Measurements from ENCODE around the gene PPP2R1A. TPM values are rescaled to one million over a fixed set of nuclear protein-coding genes. Genes with fewer than 3 reads are reported as not detected.
"Not testable (repeated sequence)": the region's sequence is repeated elsewhere in the genome, so short reads cannot be mapped to it uniquely, and the experiment has no call there.

The PPP2R1A gene
- total RNA-seq, 1 experiment from 2014 or later: 266 TPM

- peaks cover 48 to 62% of the 10 kb centered on the region in 2 experiments for H3K36me3 ChIP-seq (ENCODE audit: control insufficient read depth in 1 of 2, insufficient read depth in 2 of 2, low read length in 2 of 2)
- 0 out of 2 replicates have a peak, but pooled peaks cover 7% of the 10 kb centered on the region for H4K20me1 ChIP-seq (ENCODE audit: insufficient read depth)
- no peak overlapping the region for H3K4me2 ChIP-seq (ENCODE audit: low read length)
- no peaks in the 10 kb centered on the region for H3K27me3 ChIP-seq (ENCODE audit: insufficient read depth, low read length)
- no peak overlapping the region for H3K4me3 ChIP-seq (replicated peaks in 1 of 2; ENCODE audit: low read depth in 1 of 2, low read length in 2 of 2)
- DNase-seq (ENCODE audit: low read depth, low spot score): no peak
- BruUV-seq (replicated peaks): no TSS peak
- intact Hi-C loops (cut with micrococcal nuclease): no loop called here
- no peak overlapping the region for H3K9ac ChIP-seq (ENCODE audit: low read length)
- no peaks in the 10 kb centered on the region for H3K9me3 ChIP-seq (ENCODE audit: control insufficient read depth in 1 of 2, insufficient read depth in 1 of 2, low read depth in 1 of 2, low read length in 2 of 2)
- H2AFZ ChIP-seq (ENCODE audit: low read depth, low read length, poor library complexity, severe bottlenecking): no peak overlapping the region
- no peak for TF ChIP-seq EZH2 (IDR thresholded peaks at IDR 0.05)
- no peak for TF ChIP-seq YY1 (IDR thresholded peaks at IDR 0.05; ENCODE audit: extremely low read depth, insufficient replicate concordance, low read depth, low read length)
- TF ChIP-seq SIN3A (IDR thresholded peaks at IDR 0.05; ENCODE audit: low read depth): no peak
- no peak for TF ChIP-seq EGR1 (IDR thresholded peaks at IDR 0.05; ENCODE audit: low read depth)
- no peak for TF ChIP-seq ATF3 (IDR thresholded peaks at IDR 0.05)
- peaks cover 98% of the 10 kb centered on the region for H3K79me2 ChIP-seq (ENCODE audit: insufficient read depth, low read length)
- H3K4me1 ChIP-seq (ENCODE audit: control insufficient read depth in 1 of 2, insufficient read depth in 2 of 2, low read length in 2 of 2): peaks cover 0 to 6% of the 10 kb centered on the region in 2 experiments; a peak in 1 of 4 replicates
- H3K9me2 ChIP-seq (ENCODE audit: insufficient read depth): no peaks in the 10 kb centered on the region
- ChIA-PET POLR2A (no interaction called here), RAD21 (ENCODE audit: low non-redundant PET in 1 of 2, low total read pairs in 2 of 2, uncharacterized antibody in 2 of 2, unreplicated experiment in 2 of 2) (no interaction called here), CTCF (no interaction called here)
- H3K27ac ChIP-seq (ENCODE audit: low read depth, low read length): no peak overlapping the region
- ATAC-seq: no peak
These were observed 10.2 kb downstream of the PPP2R1A start for GRCh38 chr19:52200044-52200443.

DNA sequence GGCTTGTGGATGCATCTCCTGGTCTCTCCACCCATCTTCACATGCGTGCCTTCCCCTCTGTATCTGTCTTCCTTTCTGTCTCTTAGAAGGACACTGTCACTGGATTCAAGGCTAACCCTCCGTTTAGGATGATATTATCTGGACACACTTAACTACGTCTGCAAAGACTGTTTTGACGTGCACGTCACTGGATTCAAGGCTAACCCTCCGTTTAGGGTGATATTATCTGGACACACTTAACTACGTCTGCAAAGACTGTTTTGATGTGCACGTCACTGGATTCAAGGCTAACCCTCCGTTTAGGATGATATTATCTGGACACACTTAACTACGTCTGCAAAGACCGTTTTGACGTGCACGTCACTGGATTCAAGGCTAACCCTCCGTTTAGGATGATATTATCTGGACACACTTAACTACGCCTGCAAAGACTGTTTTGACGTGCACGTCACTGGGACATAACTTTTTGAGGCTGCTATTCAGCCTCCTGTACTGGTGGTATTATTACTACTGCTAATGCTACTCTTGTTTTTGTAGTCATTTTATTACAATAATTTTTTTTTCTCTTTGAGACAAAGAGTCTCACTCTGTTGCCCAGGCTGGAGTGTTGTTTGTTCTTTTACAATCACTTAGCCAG, 11.0 kb downstream of the PPP2R1A start:
- H3K27me3 ChIP-seq (ENCODE audit: insufficient read depth, low read length); H2AFZ ChIP-seq (ENCODE audit: low read depth, low read length, poor library complexity, severe bottlenecking); H3K4me1 ChIP-seq (ENCODE audit: control insufficient read depth in 1 of 2, insufficient read depth in 2 of 2, low read length in 2 of 2); H3K4me2 ChIP-seq (ENCODE audit: low read length); POLR2A ChIA-PET; H4K20me1 ChIP-seq (ENCODE audit: insufficient read depth); ATAC-seq; H3K4me3 ChIP-seq (replicated peaks in 1 of 2; ENCODE audit: low read depth in 1 of 2, low read length in 2 of 2); CTCF ChIA-PET; H3K9ac ChIP-seq (ENCODE audit: low read length); DNase-seq (ENCODE audit: low read depth, low spot score); H3K9me3 ChIP-seq (ENCODE audit: control insufficient read depth in 1 of 2, insufficient read depth in 1 of 2, low read depth in 1 of 2, low read length in 2 of 2); BruUV-seq (replicated peaks); intact Hi-C loops (cut with micrococcal nuclease); H3K27ac ChIP-seq (ENCODE audit: low read depth, low read length); RAD21 ChIA-PET (ENCODE audit: low non-redundant PET in 1 of 2, low total read pairs in 2 of 2, uncharacterized antibody in 2 of 2, unreplicated experiment in 2 of 2); H3K9me2 ChIP-seq (ENCODE audit: insufficient read depth): not testable (repeated sequence)
- H3K36me3 ChIP-seq (ENCODE audit: control insufficient read depth in 1 of 2, insufficient read depth in 2 of 2, low read length in 2 of 2): peaks cover 50 to 58% of the 10 kb centered on the region in 2 experiments
- peaks cover 98% of the 10 kb centered on the region for H3K79me2 ChIP-seq (ENCODE audit: insufficient read depth, low read length)
